ENCODE data around the gene LAMTOR3.
A peak's percentile ranks its signal among the peaks of the same experiment; 100 is the strongest.

Gene LAMTOR3

GRCh38 chr4:99893029-99893428 is 1.2 kb downstream of the LAMTOR3 start:
- Histone ChIP-seq H3K4me1 (ENCODE audit: control insufficient read depth, insufficient read depth, low read length, poor library complexity, severe bottlenecking) (peaks cover 17% of the 10 kb centered on the region), H3K27ac (ENCODE audit: insufficient read depth, low read length, poor library complexity, severe bottlenecking) (no peak overlapping the region), H3K36me3 (ENCODE audit: control insufficient read depth, insufficient read depth, low read length) (peaks cover 5% of the 10 kb centered on the region), H3K27me3 (replicated peaks; ENCODE audit: control insufficient read depth, insufficient read depth, low read length, poor library complexity, severe bottlenecking) (no peaks in the 10 kb centered on the region), H3K4me3 (ENCODE audit: insufficient read depth, low read depth, low read length, poor library complexity, severe bottlenecking) (peak overlapping the region; percentile 70), H3K9me3 (ENCODE audit: control insufficient read depth, low read length) (no peaks in the 10 kb centered on the region)
- DNase-seq, result no peak

- DNase-seq, result no peak
- Histone ChIP-seq H3K4me1 (ENCODE audit: control insufficient read depth, insufficient read depth, low read length, poor library complexity, severe bottlenecking) (peaks cover 17% of the 10 kb centered on the region), H3K27me3 (replicated peaks; ENCODE audit: control insufficient read depth, insufficient read depth, low read length, poor library complexity, severe bottlenecking) (no peaks in the 10 kb centered on the region), H3K27ac (ENCODE audit: insufficient read depth, low read length, poor library complexity, severe bottlenecking) (no peak overlapping the region), H3K9me3 (ENCODE audit: control insufficient read depth, low read length) (no peaks in the 10 kb centered on the region), H3K4me3 (ENCODE audit: insufficient read depth, low read depth, low read length, poor library complexity, severe bottlenecking) (no peak overlapping the region), H3K36me3 (ENCODE audit: control insufficient read depth, insufficient read depth, low read length) (peaks cover 12% of the 10 kb centered on the region)
Measured at GRCh38 chr4:99891351-99891750, 2.9 kb downstream of the LAMTOR3 start.

DNA sequence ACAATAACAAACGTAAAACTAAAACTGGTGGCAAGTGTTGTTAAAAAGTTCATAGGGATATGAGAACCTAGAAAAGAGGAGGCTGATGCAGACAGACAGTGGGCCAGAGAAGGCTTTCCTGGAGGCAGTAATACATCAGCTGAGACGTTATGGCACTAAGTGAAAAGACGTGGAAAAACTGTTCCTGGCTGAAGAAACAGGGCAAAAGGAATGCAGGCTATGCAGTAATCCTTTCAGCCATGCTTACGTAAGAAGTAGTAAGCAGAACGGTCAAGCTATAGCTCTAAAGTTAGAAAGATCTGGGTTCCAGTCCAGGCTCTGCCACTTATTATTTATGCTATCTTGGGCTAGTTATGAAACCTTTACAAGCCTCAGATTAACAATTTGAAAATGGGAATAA is 6.4 kb downstream of the LAMTOR3 start:
- H3K36me3 ChIP-seq (ENCODE audit: control insufficient read depth, insufficient read depth, low read length), result peaks cover 32% of the 10 kb centered on the region
- H3K27me3 ChIP-seq (replicated peaks; ENCODE audit: control insufficient read depth, insufficient read depth, low read length, poor library complexity, severe bottlenecking), result no peaks in the 10 kb centered on the region
- no peak overlapping the region for H3K27ac ChIP-seq (ENCODE audit: insufficient read depth, low read length, poor library complexity, severe bottlenecking)
- DNase-seq, result no peak
- H3K4me3 ChIP-seq (ENCODE audit: insufficient read depth, low read depth, low read length, poor library complexity, severe bottlenecking), result no peak overlapping the region
- no peaks in the 10 kb centered on the region for H3K4me1 ChIP-seq (ENCODE audit: control insufficient read depth, insufficient read depth, low read length, poor library complexity, severe bottlenecking)
- no peaks in the 10 kb centered on the region for H3K9me3 ChIP-seq (ENCODE audit: control insufficient read depth, low read length)

- no peaks in the 10 kb centered on the region for H3K9me3 ChIP-seq (ENCODE audit: control insufficient read depth, low read length)
- H3K4me3 ChIP-seq (ENCODE audit: insufficient read depth, low read depth, low read length, poor library complexity, severe bottlenecking), result no peak overlapping the region
- no peaks in the 10 kb centered on the region for H3K4me1 ChIP-seq (ENCODE audit: control insufficient read depth, insufficient read depth, low read length, poor library complexity, severe bottlenecking)
- no peak for DNase-seq
- no peak overlapping the region for H3K27ac ChIP-seq (ENCODE audit: insufficient read depth, low read length, poor library complexity, severe bottlenecking)
- H3K36me3 ChIP-seq (ENCODE audit: control insufficient read depth, insufficient read depth, low read length), result peaks cover 37% of the 10 kb centered on the region
- H3K27me3 ChIP-seq (replicated peaks; ENCODE audit: control insufficient read depth, insufficient read depth, low read length, poor library complexity, severe bottlenecking), result no peaks in the 10 kb centered on the region
Measured at GRCh38 chr4:99886146-99886545, 8.1 kb downstream of the LAMTOR3 start.

DNA sequence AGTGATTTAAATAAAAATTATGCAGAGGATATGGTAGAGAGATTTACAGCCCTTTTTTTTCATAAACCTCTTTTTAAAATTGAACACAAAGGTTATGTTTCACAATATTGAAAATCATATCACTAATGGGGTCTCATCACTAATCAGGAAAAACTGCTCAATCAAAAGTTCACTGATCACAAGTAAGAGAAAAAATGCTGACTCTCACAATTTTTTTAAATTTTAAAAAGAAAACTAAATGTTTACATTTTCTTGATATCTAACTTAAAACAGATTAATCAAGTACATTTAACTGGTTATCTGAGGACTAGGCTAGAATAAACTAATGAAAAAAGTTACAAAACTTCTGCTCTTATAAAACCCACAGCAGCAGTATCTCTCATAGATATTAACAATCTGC is 8.5 kb downstream of the LAMTOR3 start:
- peaks cover 40% of the 10 kb centered on the region for H3K36me3 ChIP-seq (ENCODE audit: control insufficient read depth, insufficient read depth, low read length)

GRCh38 chr4:99885063-99885664 is 9.1 kb downstream of the LAMTOR3 start:
- Histone ChIP-seq H3K4me3 (ENCODE audit: insufficient read depth, low read depth, low read length, poor library complexity, severe bottlenecking) (no peak overlapping the region), H3K9me3 (ENCODE audit: control insufficient read depth, low read length) (no peaks in the 10 kb centered on the region), H3K27ac (ENCODE audit: insufficient read depth, low read length, poor library complexity, severe bottlenecking) (no peak overlapping the region), H3K4me1 (ENCODE audit: control insufficient read depth, insufficient read depth, low read length, poor library complexity, severe bottlenecking) (no peaks in the 10 kb centered on the region), H3K27me3 (replicated peaks; ENCODE audit: control insufficient read depth, insufficient read depth, low read length, poor library complexity, severe bottlenecking) (no peaks in the 10 kb centered on the region), H3K36me3 (ENCODE audit: control insufficient read depth, insufficient read depth, low read length) (peaks cover 45% of the 10 kb centered on the region)
- no peak for DNase-seq

More for the DNA sequence above, 8.5 kb downstream of the LAMTOR3 start:
- Histone ChIP-seq H3K27ac (ENCODE audit: insufficient read depth, low read length, poor library complexity, severe bottlenecking) (no peak overlapping the region), H3K9me3 (ENCODE audit: control insufficient read depth, low read length) (no peaks in the 10 kb centered on the region), H3K4me1 (ENCODE audit: control insufficient read depth, insufficient read depth, low read length, poor library complexity, severe bottlenecking) (no peaks in the 10 kb centered on the region), H3K27me3 (replicated peaks; ENCODE audit: control insufficient read depth, insufficient read depth, low read length, poor library complexity, severe bottlenecking) (no peaks in the 10 kb centered on the region), H3K4me3 (ENCODE audit: insufficient read depth, low read depth, low read length, poor library complexity, severe bottlenecking) (no peak overlapping the region)
- DNase-seq, result no peak

DNA sequence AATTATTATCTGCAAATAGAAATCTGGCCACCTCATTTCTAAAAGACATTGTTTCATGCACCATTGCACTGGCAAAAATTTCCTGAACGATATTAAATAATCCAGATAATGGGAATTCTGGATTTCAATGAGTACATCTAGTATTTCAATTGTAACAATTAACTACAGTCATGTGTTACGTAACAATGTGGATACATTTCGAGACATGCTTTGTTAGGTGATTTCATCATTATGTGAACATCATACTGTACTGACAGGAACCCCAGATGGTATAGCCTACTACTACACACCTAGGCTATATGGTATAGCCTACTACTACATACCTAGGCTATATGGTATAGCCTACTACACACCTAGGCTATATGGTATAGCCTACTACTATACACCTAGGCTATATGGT is 14.8 kb downstream of the LAMTOR3 start:
- DNase-seq, result no peak
- H3K4me3 ChIP-seq (ENCODE audit: insufficient read depth, low read depth, low read length, poor library complexity, severe bottlenecking), result no peak overlapping the region
- H3K4me1 ChIP-seq (ENCODE audit: control insufficient read depth, insufficient read depth, low read length, poor library complexity, severe bottlenecking), result no peaks in the 10 kb centered on the region
- peaks cover 40% of the 10 kb centered on the region for H3K36me3 ChIP-seq (ENCODE audit: control insufficient read depth, insufficient read depth, low read length)
- no peaks in the 10 kb centered on the region for H3K27me3 ChIP-seq (replicated peaks; ENCODE audit: control insufficient read depth, insufficient read depth, low read length, poor library complexity, severe bottlenecking)
- H3K27ac ChIP-seq (ENCODE audit: insufficient read depth, low read length, poor library complexity, severe bottlenecking), result no peak overlapping the region
- H3K9me3 ChIP-seq (ENCODE audit: control insufficient read depth, low read length), result no peaks in the 10 kb centered on the region

DNA sequence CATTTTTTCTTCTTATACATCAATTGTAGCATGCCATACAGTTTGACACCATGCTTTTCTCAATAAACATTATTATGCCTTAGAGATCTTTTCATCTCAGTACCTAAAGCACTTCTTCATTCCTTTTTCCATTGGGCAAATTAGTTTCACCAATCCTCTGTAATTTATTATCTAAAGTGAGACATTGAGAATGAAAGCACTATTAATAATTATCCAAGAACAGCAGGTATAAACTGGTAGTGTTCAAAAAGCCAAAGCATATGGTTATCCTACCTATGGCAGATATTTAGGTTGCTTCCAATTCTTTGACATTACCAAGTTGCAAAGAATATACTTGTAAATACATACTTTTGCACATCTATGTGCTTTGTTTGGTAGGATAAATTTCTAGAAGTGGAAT is 15.6 kb downstream of the LAMTOR3 start:
- DNase-seq, result no peak
- Histone ChIP-seq H3K36me3 (ENCODE audit: control insufficient read depth, insufficient read depth, low read length) (peaks cover 38% of the 10 kb centered on the region), H3K27me3 (replicated peaks; ENCODE audit: control insufficient read depth, insufficient read depth, low read length, poor library complexity, severe bottlenecking) (no peaks in the 10 kb centered on the region), H3K4me3 (ENCODE audit: insufficient read depth, low read depth, low read length, poor library complexity, severe bottlenecking) (no peak overlapping the region), H3K4me1 (ENCODE audit: control insufficient read depth, insufficient read depth, low read length, poor library complexity, severe bottlenecking) (no peaks in the 10 kb centered on the region), H3K9me3 (ENCODE audit: control insufficient read depth, low read length) (no peaks in the 10 kb centered on the region), H3K27ac (ENCODE audit: insufficient read depth, low read length, poor library complexity, severe bottlenecking) (no peak overlapping the region)

DNA sequence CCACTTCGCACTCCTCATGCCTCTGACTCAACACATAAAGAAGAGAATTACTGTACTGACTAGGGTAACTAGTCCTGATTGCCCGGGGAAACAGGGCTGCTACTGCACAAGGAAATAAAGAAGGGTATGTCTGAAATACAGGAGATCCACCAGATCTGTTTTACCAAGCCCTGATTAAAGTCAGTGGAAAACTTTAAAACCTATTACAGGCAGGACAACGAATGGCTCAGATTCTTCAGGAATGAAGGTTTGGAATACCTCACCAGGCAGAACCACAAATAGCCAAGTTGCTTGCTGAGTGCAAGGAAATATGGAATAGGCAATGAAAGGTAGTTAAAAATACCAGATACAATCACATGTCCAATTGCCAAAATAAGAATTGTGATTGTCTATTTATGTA is 17.3 kb downstream of the LAMTOR3 start:
- Histone ChIP-seq H3K4me3 (ENCODE audit: insufficient read depth, low read depth, low read length, poor library complexity, severe bottlenecking) (no peak overlapping the region), H3K9me3 (ENCODE audit: control insufficient read depth, low read length) (no peaks in the 10 kb centered on the region), H3K36me3 (ENCODE audit: control insufficient read depth, insufficient read depth, low read length) (peaks cover 30% of the 10 kb centered on the region), H3K4me1 (ENCODE audit: control insufficient read depth, insufficient read depth, low read length, poor library complexity, severe bottlenecking) (no peaks in the 10 kb centered on the region), H3K27ac (ENCODE audit: insufficient read depth, low read length, poor library complexity, severe bottlenecking) (no peak overlapping the region), H3K27me3 (replicated peaks; ENCODE audit: control insufficient read depth, insufficient read depth, low read length, poor library complexity, severe bottlenecking) (no peaks in the 10 kb centered on the region)
- no peak for DNase-seq

DNA sequence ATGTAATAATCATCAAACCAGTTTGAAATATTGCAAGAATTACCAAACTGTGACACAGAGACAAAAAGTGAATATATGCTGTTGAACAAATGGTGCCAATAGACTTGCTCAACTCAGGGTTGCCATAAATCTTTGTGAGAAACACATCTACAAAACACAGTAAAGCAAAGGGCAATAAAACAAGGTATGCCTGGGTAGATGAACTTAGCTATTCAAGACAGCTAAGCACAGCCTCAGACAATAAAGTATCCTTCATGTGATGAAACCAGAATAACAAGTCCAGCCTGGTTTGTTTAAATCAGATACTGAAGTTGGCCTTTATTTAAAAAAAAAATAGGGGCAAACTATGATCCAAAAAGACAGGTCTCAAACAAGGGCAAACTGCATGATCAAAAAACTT is 19.2 kb downstream of the LAMTOR3 start:
- Histone ChIP-seq H3K27ac (ENCODE audit: insufficient read depth, low read length, poor library complexity, severe bottlenecking) (no peak overlapping the region), H3K36me3 (ENCODE audit: control insufficient read depth, insufficient read depth, low read length) (peaks cover 17% of the 10 kb centered on the region)
- no peak for DNase-seq

More for the DNA sequence above, 19.2 kb downstream of the LAMTOR3 start:
- H3K27me3 ChIP-seq (replicated peaks; ENCODE audit: control insufficient read depth, insufficient read depth, low read length, poor library complexity, severe bottlenecking), result no peaks in the 10 kb centered on the region
- H3K4me3 ChIP-seq (ENCODE audit: insufficient read depth, low read depth, low read length, poor library complexity, severe bottlenecking), result no peak overlapping the region
- no peaks in the 10 kb centered on the region for H3K4me1 ChIP-seq (ENCODE audit: control insufficient read depth, insufficient read depth, low read length, poor library complexity, severe bottlenecking)
- no peaks in the 10 kb centered on the region for H3K9me3 ChIP-seq (ENCODE audit: control insufficient read depth, low read length)
